ENCODE results near the gene IER2.

The IER2 gene, protein sequence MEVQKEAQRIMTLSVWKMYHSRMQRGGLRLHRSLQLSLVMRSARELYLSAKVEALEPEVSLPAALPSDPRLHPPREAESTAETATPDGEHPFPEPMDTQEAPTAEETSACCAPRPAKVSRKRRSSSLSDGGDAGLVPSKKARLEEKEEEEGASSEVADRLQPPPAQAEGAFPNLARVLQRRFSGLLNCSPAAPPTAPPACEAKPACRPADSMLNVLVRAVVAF

DNA sequence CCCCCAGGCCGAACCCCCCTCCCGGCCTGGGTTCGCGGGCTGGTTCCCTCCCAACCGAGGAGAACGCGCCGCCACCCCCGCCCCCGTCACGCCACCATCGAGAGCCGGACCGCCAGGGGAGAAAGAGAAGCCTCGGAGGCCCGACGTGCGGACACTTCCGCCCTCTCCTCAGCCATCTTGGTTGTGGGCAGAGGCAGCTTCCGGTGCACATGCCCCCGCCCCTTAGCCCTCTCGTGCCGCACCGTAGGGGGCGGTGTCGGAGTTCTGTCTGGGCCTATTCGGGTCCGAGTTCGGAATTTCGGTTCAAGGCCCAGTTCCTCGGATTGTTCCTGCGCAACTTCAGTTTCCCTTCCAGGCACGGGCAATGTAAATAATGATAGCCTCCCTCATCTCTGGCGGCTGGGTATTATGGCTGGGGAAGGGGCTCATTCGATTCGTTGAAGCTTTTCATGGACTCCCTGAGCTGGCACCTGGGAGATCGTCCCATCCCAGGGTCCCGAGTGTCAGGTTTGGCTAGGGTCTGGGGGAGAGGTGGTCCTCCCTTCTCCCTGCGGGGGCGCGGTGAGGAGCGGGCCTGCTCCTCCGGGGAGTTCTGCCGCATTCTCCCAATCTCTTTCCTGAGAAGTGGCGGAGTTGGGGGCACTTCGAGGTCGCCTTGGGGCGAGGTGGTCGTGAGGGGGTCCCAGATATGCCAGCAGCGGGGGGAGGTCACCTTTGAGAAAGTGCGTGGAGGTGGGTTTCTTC is at the start of gene IER2, which contains the start of gene STX10:
Gene IER2 (plus strand): TSS at position 225 of the 744 bp plus-strand sequence. CDS start 2,776 bp downstream, outside the sequence.
Gene STX10 (minus strand): TSS at position 189 of the 744 bp plus-strand sequence. CDS start 202 bp downstream, outside the sequence.
- DNase-seq (ENCODE audit: low read depth) = peak; percentile 95

DNA sequence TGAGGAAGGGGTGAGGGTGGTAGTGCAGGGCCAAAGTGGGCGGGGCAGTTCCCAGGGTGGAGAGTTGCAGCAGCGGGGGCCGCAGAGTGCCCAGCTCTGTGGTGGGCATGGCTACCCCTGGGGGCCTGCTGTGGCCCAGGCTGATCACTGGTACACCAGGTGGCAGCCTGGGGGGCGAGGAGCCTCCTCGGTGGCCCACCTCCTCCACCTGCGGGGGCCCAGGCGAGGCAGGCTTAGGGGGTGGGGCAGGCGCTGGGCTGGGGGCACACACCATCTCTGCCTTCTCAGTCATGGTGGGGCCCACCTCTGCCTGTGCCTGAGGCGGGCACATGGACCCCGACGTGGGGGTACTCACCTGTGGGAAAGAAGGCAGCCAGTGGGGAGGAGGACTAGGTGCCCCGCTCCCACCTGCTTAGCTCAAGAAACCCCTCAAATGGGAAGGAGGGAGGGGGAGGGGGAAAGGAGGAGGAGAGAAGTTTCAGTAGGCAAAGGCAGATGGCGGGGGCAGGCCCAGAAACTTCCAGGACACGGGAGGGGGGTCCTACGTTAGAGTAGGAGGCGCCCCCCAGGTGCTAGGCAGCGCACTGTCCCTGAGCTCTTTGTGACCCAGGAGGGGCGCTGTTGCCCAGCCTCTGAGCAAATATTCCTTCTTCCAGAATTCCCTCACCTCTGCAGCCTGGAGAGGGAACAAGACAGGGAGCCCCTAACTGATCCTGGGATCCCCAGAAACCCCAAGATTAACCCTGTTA is 49.2 kb upstream of the IER2 start:
- DNase-seq (ENCODE audit: low read depth) = no peak

DNA sequence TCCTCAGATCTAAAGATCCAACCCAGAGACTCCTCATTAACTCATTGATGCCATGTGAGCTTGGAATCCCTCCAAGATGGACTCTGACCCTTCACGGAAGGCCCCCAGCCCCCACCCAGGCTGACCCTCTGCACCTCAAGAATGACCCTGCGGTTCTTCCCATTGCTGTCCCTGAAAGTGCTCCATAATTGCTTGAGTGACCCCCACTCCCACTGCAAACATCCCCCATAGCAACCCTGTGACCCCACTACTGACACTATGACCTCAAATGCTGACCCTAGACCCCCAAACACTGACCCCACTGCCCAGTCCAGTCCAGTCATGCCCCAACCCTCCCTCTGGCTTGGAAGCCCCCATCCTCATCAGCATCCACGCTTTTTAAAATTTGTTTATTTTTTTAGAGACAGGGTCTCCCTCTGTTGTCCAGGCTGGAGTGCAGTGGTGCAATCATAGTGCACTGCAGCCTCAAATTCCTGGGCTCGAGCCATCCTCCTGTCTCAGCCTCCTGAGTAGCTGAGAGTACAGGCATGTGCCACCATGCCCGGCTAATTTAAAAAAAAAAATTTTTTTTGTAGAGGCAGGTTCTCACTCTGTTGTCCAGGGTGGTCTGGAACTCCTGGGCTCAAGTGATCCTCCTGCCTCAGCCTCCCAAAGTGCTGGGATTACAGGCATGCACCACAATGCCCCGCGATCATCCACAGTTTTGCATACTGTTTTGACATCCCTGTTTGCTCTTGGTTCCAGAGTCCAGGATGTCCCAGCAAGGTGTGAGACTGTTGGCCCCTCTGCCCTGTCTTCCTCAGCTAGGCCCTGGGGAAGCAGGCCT is 48.4 kb upstream of the IER2 start:
- DNase-seq (ENCODE audit: low read depth) = no peak

DNA sequence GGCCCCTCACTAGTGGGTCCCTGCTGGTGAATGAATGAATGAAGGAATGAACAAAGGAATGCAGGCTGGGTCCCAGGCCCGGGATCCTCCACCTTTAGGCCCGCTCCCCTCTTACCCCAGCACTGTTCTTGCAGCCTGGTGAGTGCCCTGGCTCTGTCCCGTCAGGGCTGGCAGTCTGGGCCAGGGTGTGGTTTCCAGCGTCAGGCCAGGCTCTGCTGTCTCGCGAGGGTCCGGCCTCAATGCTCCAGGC is 47.9 kb upstream of the IER2 start:
- no peak for DNase-seq (ENCODE audit: low read depth)

DNA sequence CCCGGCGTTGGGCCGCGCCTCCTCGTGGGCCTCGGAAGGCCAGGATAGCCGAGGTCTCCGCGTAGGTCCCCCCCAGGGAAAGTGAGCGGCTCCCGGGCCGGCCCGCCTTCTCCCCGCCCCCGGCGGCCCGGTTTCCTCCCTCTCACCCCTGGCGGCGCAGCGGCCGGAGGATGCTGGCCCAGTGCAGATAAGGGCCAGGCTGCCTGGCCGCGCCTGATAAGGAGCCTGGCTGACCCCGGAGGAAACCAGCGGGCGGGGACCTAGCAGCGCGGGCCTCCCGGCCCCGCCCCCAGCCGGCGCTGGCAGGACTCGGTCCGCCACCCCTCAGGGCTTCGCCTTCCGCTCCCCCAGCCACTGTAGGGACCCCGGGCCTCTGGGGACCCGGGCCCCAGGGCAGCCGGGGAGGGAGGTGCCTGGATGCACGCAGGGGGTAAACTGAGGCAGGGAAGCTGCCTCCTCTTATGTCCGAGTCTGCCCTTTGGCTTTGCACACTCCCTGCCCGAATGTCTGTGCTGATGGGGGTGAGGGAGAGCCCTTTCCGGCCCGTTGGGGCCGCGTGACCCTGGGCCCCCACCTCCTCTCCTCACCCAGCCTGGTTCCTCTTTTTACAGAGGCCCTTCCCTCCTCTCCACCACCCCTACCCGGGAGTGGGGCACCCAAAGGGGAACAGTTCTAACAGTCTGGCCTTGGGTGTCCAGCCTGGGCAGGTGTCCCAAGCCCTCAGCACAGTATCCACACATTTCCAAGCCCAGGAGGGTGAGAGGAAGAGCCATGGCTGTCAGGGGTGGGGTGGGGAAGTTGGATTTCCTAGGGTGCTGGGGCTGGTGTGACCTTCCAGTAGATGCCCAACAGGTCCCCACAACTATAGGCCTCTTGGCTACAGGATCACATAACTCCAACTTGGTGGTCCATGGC is 47.3 kb upstream of the IER2 start, which contains the start of gene LYL1:
Gene LYL1 (minus strand): TSS at position 193 of the 915 bp plus-strand sequence. CDS start 1,687 bp downstream, outside the sequence.
- DNase-seq (ENCODE audit: low read depth) = peak; percentile 71

DNA sequence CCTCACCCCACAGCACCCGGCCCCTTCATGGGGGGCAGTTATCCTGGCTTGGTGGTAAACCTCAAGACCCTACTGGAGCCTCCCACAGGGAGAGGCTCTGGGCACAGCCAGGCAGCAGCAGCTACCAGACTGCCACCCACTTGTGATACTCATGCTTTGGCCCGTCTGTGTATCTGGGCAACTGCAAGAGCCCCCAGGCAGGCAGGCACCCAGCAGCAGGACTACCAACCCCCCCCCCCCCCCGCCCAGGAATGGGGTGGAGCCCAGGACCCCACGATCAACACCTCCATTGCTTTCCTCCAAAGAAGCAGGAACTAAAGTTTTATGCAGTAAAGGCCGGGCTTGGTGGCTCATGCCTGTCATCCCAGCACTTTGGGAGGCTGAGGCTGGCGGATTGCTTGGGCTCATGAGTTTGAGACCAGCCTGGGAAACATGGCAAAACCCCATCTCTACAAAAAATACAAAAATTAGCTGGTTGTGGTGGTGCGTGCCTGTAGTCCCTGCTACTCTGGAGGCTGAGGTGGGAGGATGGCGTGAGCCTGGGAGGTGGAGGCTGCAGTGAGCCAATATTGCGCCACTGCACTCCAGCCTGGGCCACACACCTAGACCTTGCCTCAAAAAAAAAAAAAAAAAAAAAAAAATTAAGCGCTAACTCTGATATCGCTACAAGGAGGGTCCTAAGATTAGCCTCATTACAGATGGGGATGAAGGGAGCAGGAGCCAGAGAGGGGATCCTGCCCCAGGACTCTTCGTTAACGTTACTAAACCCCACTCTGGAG is 46.4 kb upstream of the IER2 start:
- no peak for DNase-seq (ENCODE audit: low read depth)

DNA sequence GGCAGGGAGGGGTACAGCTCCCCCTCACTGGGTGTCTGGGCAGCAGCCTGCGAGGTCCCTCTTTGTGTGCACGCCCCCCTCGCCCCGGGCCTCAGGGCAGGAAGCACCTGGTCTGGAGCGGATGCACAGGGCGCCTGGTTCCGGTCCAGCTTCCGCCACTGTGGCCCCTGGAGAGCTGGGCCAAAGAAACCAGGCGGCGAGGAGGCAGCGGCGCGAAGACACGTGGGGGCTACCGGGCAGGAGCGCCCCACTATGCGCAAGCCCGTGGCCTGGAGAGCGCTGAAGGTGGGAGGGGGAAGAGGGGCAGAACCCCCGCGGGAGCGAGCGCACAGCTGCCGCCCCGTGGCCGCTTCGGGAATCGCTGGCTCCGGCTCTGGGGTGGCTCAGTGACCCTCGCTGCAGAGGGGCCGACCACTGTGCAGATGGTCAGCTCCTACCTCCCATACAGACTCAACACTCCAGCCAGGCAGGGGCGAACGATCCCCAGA is 45.8 kb upstream of the IER2 start:
- no peak for DNase-seq (ENCODE audit: low read depth)

DNA sequence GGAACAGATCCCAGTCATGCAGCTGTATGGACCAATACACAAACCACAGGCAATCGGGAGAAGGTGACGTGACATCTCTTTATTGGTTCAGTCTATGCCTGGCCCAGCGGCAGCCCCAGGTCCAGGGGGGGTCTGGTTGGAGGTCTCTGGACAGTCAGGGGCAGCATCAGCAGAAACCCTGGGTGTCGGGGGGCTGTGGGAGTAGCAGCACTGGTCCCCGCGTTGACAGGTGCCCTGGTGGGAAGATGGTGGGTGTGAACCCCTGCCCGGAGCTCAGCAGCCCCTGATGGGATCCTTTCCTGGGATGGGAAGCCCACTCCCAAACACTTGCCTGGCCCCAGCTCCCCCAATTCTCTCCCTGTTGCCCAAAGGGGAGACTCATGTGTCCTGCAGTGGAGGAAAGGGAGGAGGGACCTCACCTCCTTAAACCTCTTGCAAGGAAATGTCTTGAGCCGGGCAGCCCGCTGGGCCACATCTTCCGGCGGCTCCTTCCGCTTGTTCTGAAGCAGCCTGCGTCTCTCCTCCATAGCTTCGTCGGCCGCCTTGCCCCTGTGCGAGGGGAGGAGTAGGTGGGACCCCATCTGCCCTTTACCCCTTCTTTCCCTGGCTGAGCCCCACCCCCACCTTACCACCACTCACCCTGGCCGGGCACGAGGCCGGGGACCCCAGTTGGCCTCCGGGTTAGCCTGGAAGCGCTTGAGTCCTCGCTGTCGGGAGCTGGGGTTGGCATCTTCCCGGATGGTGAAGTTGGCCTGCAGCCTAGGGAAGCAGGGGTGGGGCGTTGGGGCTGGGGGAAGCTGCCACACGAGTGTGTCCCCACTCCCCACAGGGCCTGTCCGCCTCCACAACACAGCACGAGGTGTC is 45.1 kb upstream of the IER2 start:
- DNase-seq (ENCODE audit: low read depth) = no peak

DNA sequence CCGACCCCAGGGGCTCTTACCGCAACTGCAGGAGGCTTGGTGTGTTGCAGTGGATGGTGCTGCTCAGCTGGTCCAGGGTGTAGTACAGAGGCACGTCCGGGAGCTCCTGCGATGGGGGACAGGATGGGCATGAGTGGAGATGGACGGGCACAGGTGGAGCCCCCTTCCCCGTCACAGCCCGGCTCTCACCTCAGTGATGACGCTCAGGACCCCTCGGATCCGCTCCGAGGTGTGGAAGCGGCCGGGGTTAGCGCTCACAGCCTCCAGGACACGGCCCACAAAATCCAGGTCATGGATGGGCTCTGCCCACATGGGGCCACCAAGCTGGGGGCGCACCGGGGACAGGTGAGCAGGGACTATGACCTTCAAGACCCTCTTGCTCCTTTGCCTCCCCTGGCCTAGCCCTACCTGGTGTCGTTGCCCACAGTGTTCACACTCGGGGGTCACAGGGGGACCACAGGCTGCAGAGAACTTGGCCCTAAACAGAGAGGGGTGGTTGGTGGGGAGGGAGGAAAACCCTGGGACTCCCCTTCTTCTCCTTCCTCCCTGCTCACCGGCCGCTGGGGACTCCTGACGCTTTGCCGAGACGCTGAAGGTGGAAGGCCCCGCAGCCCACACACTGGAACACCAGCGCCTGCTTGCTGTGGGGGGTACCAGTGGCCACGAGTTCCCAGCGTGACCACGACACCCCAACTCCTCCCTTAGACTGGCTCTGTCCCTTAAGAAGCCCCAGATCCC is 40.7 kb upstream of the IER2 start:
- DNase-seq (ENCODE audit: low read depth) = no peak

DNA sequence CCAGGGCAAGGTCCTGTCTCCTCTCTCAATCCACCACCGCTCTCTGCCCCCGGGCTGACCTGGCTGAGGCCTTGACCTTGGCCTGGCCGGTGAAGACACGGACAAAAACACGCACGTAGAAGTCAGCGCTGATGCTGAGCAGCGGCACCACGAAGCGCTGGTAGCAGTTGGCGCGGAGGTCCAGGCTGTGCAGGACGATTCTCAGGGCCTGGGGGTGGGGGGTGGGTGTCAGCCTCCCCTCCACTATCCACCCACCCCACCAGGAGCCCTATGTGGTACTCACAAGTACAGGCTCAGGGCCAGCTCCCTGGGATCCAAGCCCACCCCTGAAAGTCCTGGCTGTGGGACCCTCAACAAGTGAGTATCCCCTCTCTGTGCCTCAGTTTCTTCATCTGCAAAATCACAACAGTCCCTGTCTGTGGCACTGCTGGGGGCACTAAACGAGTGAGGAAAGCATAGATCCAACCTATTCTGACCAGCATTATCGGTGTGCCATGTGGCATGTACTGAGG is 40.1 kb upstream of the IER2 start:
- no peak for DNase-seq (ENCODE audit: low read depth)

DNA sequence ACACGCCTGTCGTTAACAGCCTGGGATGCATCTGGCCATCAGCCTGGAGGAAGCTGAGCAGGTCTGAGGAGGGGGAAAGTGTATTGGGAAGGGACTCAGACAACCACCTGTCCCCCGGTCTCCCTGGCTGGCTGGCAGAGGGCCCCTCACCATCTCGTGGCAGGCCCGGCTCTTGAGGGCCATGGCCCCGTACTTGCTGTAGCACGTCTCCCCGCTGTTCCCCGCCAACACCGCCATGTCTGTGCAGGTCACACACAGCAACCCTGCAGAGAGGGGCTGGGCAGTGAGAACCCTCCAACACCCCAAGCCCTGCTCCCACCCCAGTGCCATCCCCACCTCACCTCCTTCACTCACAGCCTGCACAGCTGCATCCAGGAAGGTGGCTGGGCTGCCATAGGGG is 37.7 kb upstream of the IER2 start:
- no peak for DNase-seq (ENCODE audit: low read depth)

DNA sequence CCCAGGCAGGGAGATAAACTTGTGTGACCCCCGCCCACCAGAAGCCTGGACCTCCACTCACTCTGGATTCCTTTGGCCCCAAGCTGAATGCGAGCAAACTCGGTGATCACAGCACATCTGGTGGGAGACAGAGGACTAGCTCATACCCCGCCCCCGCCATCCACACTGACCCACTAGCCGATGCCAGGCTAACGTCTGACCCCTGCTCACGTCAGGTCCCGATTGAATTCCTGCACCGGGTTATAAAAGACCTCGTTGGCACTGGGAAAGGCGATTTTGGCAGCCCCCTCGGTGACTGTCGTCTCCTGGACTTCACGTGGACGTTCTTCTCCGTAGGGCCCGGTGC is 34.3 kb upstream of the IER2 start:
- no peak for DNase-seq (ENCODE audit: low read depth)

DNA sequence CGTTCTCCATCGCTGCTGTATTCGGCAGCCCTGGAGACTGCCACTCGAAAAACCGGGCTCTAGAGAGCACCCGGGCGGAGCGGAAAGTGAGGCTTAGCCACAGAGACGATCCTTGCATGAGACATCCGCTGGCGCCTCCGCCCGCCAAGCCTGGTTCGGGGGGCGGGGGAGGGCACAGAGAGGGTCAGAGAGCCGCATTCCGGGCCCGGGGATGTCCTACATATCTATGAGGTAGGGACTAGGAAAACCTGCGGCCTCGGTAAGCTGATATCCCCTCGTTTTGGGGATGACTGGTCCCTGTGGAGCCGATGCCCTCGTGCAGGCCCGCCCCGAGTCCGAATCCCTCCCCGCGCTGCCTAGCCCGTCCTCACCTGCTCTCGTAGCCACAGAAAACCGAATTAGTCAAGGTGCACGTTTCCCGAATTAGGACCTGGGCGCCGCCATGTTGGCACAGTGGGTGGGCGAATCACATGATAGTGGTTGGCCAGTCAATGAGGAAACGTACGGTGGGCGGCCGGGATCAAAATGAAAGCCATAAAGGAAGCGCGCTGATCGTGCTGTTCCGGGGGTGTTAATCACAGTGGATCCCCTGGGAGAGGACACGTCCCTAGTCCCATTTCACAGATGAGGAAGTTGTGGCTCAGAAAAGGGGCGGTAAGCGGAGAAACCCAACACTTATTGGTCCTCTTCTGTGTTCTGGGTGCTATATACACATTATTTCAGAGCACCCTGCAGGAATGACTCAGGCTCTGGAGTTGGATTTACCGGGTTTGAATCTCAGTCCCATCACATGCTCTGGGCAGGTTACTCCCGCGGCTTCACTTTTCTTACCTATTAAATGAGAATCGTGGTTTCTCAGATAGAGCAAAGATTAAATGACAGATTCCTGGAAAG is 33.7 kb upstream of the IER2 start, which contains the start of gene TRMT1:
Gene TRMT1 (minus strand): TSS at position 459 of the 894 bp plus-strand sequence. CDS start 341 bp downstream, at position 118.
- DNase-seq (ENCODE audit: low read depth) = peak; percentile 92

DNA sequence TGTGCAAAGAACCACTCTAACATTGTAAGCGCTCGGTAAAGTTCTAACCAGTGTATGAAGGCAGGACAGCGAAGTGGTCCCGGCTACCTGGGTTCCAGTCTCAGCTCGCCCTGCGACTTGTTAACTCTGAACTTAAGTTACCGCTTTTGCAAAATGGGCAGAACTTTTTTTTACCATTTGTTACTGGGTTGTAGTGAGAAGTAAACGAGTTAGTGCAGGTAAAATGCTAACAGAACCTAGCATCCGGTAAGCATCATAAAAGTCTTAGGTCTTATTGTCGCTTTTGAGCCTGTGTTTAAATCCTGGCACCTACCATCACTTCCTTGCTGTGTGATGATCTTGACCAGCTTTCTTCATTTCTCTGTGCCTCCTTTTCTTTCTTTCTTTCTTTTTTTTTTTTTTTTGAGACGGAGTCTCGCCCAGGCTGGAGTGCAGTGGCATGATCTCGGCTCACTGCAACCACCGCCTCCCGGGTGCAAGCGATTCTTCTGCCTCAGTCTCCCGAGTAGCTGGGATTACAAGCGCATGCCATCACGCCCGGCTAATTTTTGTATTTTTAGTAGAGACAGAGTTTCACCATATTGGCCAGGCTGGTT is 32.9 kb upstream of the IER2 start:
- DNase-seq (ENCODE audit: low read depth) = no peak

DNA sequence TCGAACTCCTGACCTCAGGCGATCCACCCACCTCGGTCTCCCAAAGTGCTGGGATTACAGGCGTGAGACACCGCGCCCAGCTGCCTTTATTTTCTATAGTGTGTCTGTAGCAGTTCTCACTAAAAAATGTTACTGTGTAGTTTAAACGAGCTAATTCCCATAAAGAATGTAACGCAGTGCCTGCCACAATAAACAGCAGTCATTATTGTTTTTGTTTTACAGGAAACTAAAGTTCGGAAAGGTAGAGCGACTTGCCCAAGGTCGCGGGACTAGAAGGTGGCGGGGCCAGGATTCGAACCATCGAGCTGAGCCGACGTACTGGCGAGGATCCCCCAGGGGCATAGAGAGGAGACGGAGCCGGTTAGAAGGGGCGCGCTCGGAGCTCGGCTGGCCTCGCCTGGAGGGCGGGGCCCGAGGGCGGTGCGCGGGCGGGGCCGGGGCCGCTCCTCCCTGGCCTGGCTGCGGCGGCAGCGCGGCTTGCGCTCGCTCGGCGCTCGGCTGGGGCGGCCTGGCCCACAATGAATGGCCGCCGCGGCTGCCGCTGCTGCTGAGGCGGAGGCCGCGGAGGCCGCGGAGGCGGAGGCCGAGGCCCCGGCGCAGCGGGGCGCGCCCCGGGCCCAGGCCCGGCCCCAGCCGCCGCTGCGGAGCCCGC is 32.3 kb upstream of the IER2 start, which contains the start of gene NACC1:
Gene NACC1 (plus strand): TSS at position 493 of the 652 bp plus-strand sequence. CDS start 16,944 bp downstream, outside the sequence.
- DNase-seq (ENCODE audit: low read depth) = peak; percentile 90
